ENCODE data around the gene CACHD1.

Gene CACHD1

GRCh38 chr1:64472805-64473204 is 2.9 kb downstream of the CACHD1 start:
- DNase-seq (ENCODE audit: extremely low read depth in 1 of 2, low read depth in 1 of 2): no peak

- DNase-seq (ENCODE audit: extremely low read depth in 1 of 2, low read depth in 1 of 2): no peak
Measured at GRCh38 chr1:64473367-64473766, 3.4 kb downstream of the CACHD1 start.

- DNase-seq (ENCODE audit: extremely low read depth in 1 of 2, low read depth in 1 of 2): no peak
Measured at GRCh38 chr1:64474133-64474532, 4.2 kb downstream of the CACHD1 start.

- no peak for DNase-seq (ENCODE audit: extremely low read depth in 1 of 2, low read depth in 1 of 2)
Measured at GRCh38 chr1:64474665-64475439, 4.9 kb downstream of the CACHD1 start.

GRCh38 chr1:64476251-64476952 is 6.5 kb downstream of the CACHD1 start:
- DNase-seq (ENCODE audit: extremely low read depth in 1 of 2, low read depth in 1 of 2): no peak

GRCh38 chr1:64478594-64479470 is 8.9 kb downstream of the CACHD1 start:
- DNase-seq (ENCODE audit: extremely low read depth in 1 of 2, low read depth in 1 of 2): no peak

- no peak for DNase-seq (ENCODE audit: extremely low read depth in 1 of 2, low read depth in 1 of 2)
Measured at GRCh38 chr1:64479874-64480273, 9.9 kb downstream of the CACHD1 start.

- no peak for DNase-seq (ENCODE audit: extremely low read depth in 1 of 2, low read depth in 1 of 2)
Measured at GRCh38 chr1:64480999-64481772, 11.3 kb downstream of the CACHD1 start.

GRCh38 chr1:64482128-64482527 is 12.2 kb downstream of the CACHD1 start:
- no peak for DNase-seq (ENCODE audit: extremely low read depth in 1 of 2, low read depth in 1 of 2)

GRCh38 chr1:64482720-64483119 is 12.8 kb downstream of the CACHD1 start:
- no peak for DNase-seq (ENCODE audit: extremely low read depth in 1 of 2, low read depth in 1 of 2)

GRCh38 chr1:64483731-64484414 is 13.9 kb downstream of the CACHD1 start:
- DNase-seq (ENCODE audit: extremely low read depth in 1 of 2, low read depth in 1 of 2): no peak

- DNase-seq (ENCODE audit: extremely low read depth in 1 of 2, low read depth in 1 of 2): no peak
Measured at GRCh38 chr1:64484651-64485050, 14.7 kb downstream of the CACHD1 start.

GRCh38 chr1:64486193-64486592 is 16.3 kb downstream of the CACHD1 start:
- DNase-seq (ENCODE audit: extremely low read depth in 1 of 2, low read depth in 1 of 2): no peak

- DNase-seq (ENCODE audit: extremely low read depth in 1 of 2, low read depth in 1 of 2): no peak
Measured at GRCh38 chr1:64487061-64487460, 17.1 kb downstream of the CACHD1 start.

GRCh38 chr1:64488862-64489261 is 18.9 kb downstream of the CACHD1 start:
- DNase-seq (ENCODE audit: extremely low read depth in 1 of 2, low read depth in 1 of 2): no peak

- DNase-seq (ENCODE audit: extremely low read depth in 1 of 2, low read depth in 1 of 2): no peak
Measured at GRCh38 chr1:64489707-64490106, 19.8 kb downstream of the CACHD1 start.

GRCh38 chr1:64490213-64490818 is 20.4 kb downstream of the CACHD1 start:
- no peak for DNase-seq (ENCODE audit: extremely low read depth in 1 of 2, low read depth in 1 of 2)

GRCh38 chr1:64492424-64492823 is 22.5 kb downstream of the CACHD1 start:
- no peak for DNase-seq (ENCODE audit: extremely low read depth in 1 of 2, low read depth in 1 of 2)

- DNase-seq (ENCODE audit: extremely low read depth in 1 of 2, low read depth in 1 of 2): no peak
Measured at GRCh38 chr1:64493831-64494230, 23.9 kb downstream of the CACHD1 start.

GRCh38 chr1:64494659-64495058 is 24.7 kb downstream of the CACHD1 start:
- no peak for DNase-seq (ENCODE audit: extremely low read depth in 1 of 2, low read depth in 1 of 2)
